ENCODE results near the gene SLC13A3.

DNA sequence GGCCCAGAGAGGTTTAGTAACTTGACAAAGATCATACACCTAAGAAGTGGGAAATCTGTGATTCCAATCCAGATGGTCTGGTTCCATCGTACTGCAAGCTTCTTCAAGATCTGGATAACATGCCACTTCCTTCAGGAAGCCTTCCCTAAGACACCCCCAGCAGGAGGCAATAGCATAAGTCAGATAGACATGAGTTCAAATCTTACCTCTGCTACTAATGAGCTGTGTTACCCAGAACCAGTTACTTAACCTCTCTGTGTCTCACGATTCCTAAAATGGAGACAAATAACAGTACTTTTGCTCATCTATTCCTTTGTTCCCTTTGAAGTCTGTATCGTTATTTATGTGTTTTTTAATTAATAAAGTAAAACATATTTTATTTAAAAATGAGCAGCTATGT, 78.5 kb downstream of the SLC13A3 start:
- TF ChIP-seq, protein P1, sequence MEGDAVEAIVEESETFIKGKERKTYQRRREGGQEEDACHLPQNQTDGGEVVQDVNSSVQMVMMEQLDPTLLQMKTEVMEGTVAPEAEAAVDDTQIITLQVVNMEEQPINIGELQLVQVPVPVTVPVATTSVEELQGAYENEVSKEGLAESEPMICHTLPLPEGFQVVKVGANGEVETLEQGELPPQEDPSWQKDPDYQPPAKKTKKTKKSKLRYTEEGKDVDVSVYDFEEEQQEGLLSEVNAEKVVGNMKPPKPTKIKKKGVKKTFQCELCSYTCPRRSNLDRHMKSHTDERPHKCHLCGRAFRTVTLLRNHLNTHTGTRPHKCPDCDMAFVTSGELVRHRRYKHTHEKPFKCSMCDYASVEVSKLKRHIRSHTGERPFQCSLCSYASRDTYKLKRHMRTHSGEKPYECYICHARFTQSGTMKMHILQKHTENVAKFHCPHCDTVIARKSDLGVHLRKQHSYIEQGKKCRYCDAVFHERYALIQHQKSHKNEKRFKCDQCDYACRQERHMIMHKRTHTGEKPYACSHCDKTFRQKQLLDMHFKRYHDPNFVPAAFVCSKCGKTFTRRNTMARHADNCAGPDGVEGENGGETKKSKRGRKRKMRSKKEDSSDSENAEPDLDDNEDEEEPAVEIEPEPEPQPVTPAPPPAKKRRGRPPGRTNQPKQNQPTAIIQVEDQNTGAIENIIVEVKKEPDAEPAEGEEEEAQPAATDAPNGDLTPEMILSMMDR (IDR thresholded peaks at IDR 0.05): no peak
- TF ChIP-seq EP300 (IDR thresholded peaks at IDR 0.05): no peak

All from tibial nerve (tissue), 4 donors.